ENCODE data around the gene CACFD1. TPM values are rescaled to one million over a fixed set of nuclear protein-coding genes. Genes with fewer than 3 reads are reported as not detected.

The CACFD1 gene
- total RNA-seq, 4 donors from 2014 or later = 2.3 to 21.6 (median 5.2) TPM

GRCh38 chr9:133509179-133510083, 49.7 kb downstream of the CACFD1 start:
- no peak for DNase-seq
- no peaks in the 10 kb centered on the region for H3K36me3 ChIP-seq
- H3K4me1 ChIP-seq = peaks cover 0 to 18% of the 10 kb centered on the region in 2 donors
- H3K9me3 ChIP-seq = no peaks in the 10 kb centered on the region
- H3K27ac ChIP-seq = no peak overlapping the region
- H3K4me3 ChIP-seq = no peak overlapping the region
- intact Hi-C loops (cut with DNase I; ENCODE audit: low total_unique reads) = no loop called here
- TF ChIP-seq CTCF (IDR thresholded peaks at IDR 0.05) = no peak
- TF ChIP-seq POLR2A (IDR thresholded peaks at IDR 0.05) = no peak
- no peaks in the 10 kb centered on the region for H3K27me3 ChIP-seq

GRCh38 chr9:133510926-133511505, 51.2 kb downstream of the CACFD1 start:
- H3K9me3 ChIP-seq = no peaks in the 10 kb centered on the region
- no peaks in the 10 kb centered on the region for H3K27me3 ChIP-seq
- no peak for TF ChIP-seq CTCF (IDR thresholded peaks at IDR 0.05)
- no peak for TF ChIP-seq POLR2A (IDR thresholded peaks at IDR 0.05)
- H3K4me1 ChIP-seq = peaks cover 0 to 15% of the 10 kb centered on the region in 2 donors
- no peak overlapping the region for H3K4me3 ChIP-seq
- intact Hi-C loops (cut with DNase I; ENCODE audit: low total_unique reads) = no loop called here
- H3K27ac ChIP-seq = no peak overlapping the region
- no peak for DNase-seq
- no peaks in the 10 kb centered on the region for H3K36me3 ChIP-seq

GRCh38 chr9:133511607-133512006, 51.8 kb downstream of the CACFD1 start:
- no peaks in the 10 kb centered on the region for H3K36me3 ChIP-seq
- H3K4me3 ChIP-seq = no peak overlapping the region
- no peaks in the 10 kb centered on the region for H3K9me3 ChIP-seq
- H3K27ac ChIP-seq = no peak overlapping the region
- H3K27me3 ChIP-seq = no peaks in the 10 kb centered on the region
- TF ChIP-seq CTCF (IDR thresholded peaks at IDR 0.05) (no peak), POLR2A (IDR thresholded peaks at IDR 0.05) (no peak)
- intact Hi-C loops (cut with DNase I; ENCODE audit: low total_unique reads) = no loop called here
- no peak for DNase-seq
- H3K4me1 ChIP-seq = peaks cover 0 to 9% of the 10 kb centered on the region in 2 donors

GRCh38 chr9:133512253-133513213, 52.8 kb downstream of the CACFD1 start:
- H3K27me3 ChIP-seq = no peaks in the 10 kb centered on the region
- intact Hi-C loops (cut with DNase I; ENCODE audit: low total_unique reads) = no loop called here
- no peak overlapping the region for H3K4me3 ChIP-seq
- no peak overlapping the region for H3K27ac ChIP-seq
- TF ChIP-seq POLR2A (IDR thresholded peaks at IDR 0.05) (no peak), CTCF (IDR thresholded peaks at IDR 0.05) (no peak)
- H3K4me1 ChIP-seq = peaks cover 0 to 5% of the 10 kb centered on the region in 2 donors
- H3K36me3 ChIP-seq = no peaks in the 10 kb centered on the region
- DNase-seq = no peak
- H3K9me3 ChIP-seq = no peaks in the 10 kb centered on the region

Data from uterus (tissue), 4 donors.